Measurements from ENCODE around the gene TUSC2. TPM values are rescaled to one million over a fixed set of nuclear protein-coding genes. Genes with fewer than 3 reads are reported as not detected.
A peak's percentile ranks its signal among the peaks of the same experiment; 100 is the strongest.

Gene TUSC2
- total and polyA plus RNA-seq, 2 experiments from 2014 or later, result 30.0 to 45.6 TPM

- peaks cover 15% of the 10 kb centered on the region for H3K4me1 ChIP-seq (ENCODE audit: insufficient read depth)
- H2AFZ ChIP-seq, result no peak overlapping the region
- H3K9me2 ChIP-seq (replicated peaks; ENCODE audit: insufficient read depth), result no peaks in the 10 kb centered on the region
- DNase-seq (ENCODE audit: low spot score), result no peak
- peak overlapping the region; percentile 100 for H3K4me2 ChIP-seq
- no peaks in the 10 kb centered on the region for H3K9me3 ChIP-seq (ENCODE audit: low read depth)
- no peak for TF ChIP-seq EZH2phosphoT487 (IDR thresholded peaks at IDR 0.05; ENCODE audit: low read depth, severe bottlenecking, unreplicated experiment)
- TF ChIP-seq CTCF (IDR thresholded peaks at IDR 0.05; ENCODE audit: poor library complexity), result no peak
- no peak for TF ChIP-seq EZH2 (IDR thresholded peaks at IDR 0.05; ENCODE audit: borderline replicate concordance)
- WGBS (ENCODE audit: low lambda C conversion rate, missing lambda C conversion rate), result 96% methylated on average over 16 of the region's 16 CpGs
- no peak overlapping the region for H3K27ac ChIP-seq
- H3K27me3 ChIP-seq, result no peaks in the 10 kb centered on the region
- no peaks in the 10 kb centered on the region for H4K20me1 ChIP-seq (ENCODE audit: insufficient read depth, poor library complexity, severe bottlenecking)
- H3K36me3 ChIP-seq (replicated peaks; ENCODE audit: insufficient read depth, low read depth), result no peaks in the 10 kb centered on the region
- no peak overlapping the region for H3K4me3 ChIP-seq
- H3K79me2 ChIP-seq, result peaks cover 16% of the 10 kb centered on the region
These were observed 37.8 kb downstream of the TUSC2 start for GRCh38 chr3:50290161-50290641.

DNA sequence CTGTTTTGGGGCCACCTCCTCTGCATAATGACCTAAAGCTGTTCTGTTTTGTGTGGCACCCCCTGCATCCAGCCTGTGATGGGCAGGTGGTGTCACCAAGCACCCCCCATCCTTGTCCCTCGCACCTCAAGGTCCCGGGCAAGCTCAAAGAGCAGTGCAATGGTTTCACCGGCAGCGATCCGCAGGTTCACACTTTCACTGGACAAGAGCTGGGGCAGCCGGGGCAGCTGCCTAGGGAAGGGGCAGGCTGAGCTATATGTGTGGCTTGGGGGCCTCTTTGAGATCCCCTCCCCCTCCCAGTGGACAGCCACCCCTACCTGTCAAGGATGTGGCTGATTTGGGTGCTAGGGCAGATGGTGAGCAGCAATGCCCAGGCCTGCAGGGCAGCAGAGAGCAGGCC lies 38.9 kb downstream of the TUSC2 start:
- no peaks in the 10 kb centered on the region for H3K9me2 ChIP-seq (replicated peaks; ENCODE audit: insufficient read depth)
- no peak for DNase-seq (ENCODE audit: low spot score)
- H3K4me3 ChIP-seq, result no peak overlapping the region
- H3K4me1 ChIP-seq (ENCODE audit: insufficient read depth), result peaks cover 15% of the 10 kb centered on the region
- H3K36me3 ChIP-seq (replicated peaks; ENCODE audit: insufficient read depth, low read depth), result no peaks in the 10 kb centered on the region
- whole genome bisulfite sequencing (ENCODE audit: low lambda C conversion rate, missing lambda C conversion rate), result 97% methylated on average over 6 of the region's 6 CpGs
- H3K4me2 ChIP-seq, result no peak overlapping the region
- TF ChIP-seq EZH2phosphoT487 (IDR thresholded peaks at IDR 0.05; ENCODE audit: low read depth, severe bottlenecking, unreplicated experiment), result no peak
- no peak for TF ChIP-seq EZH2 (IDR thresholded peaks at IDR 0.05; ENCODE audit: borderline replicate concordance)
- TF ChIP-seq CTCF (IDR thresholded peaks at IDR 0.05; ENCODE audit: poor library complexity), result no peak
- H3K79me2 ChIP-seq, result peaks cover 16% of the 10 kb centered on the region
- H2AFZ ChIP-seq, result no peak overlapping the region
- no peak overlapping the region for H3K27ac ChIP-seq
- H3K27me3 ChIP-seq, result no peaks in the 10 kb centered on the region
- H4K20me1 ChIP-seq (ENCODE audit: insufficient read depth, poor library complexity, severe bottlenecking), result no peaks in the 10 kb centered on the region
- no peaks in the 10 kb centered on the region for H3K9me3 ChIP-seq (ENCODE audit: low read depth)

DNA sequence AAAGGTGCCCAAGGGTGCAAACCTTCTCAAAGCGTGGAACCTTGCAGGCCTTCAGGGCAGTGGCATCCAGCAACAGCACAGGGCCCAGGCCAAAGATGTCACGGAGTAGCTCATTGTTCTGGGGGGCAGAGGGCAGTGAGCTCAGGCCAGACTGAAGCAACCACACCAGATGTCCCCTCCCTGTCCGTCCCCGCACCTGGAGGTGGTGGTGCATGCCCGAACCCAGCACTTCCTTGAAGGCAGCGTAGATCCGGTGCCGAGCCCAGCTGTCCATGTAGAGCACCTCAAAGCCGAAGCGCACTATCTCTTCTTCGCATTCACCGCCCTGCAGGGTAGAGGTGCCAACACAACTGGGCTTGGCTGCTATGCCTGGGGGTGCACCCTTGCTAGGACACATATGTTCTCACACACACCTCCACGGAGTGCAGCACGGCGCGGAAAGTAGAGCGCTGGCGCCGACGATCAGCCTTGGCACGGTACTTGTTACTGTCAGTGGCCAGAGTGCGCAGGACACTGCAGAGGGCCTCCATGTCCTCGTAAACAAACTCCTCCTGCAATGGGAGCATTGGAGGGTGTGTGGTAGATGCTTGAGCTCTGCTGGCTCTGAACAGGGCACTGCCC lies 39.5 kb downstream of the TUSC2 start:
- peaks cover 16% of the 10 kb centered on the region for H3K79me2 ChIP-seq
- no peak for TF ChIP-seq CTCF (IDR thresholded peaks at IDR 0.05; ENCODE audit: poor library complexity)
- no peak for TF ChIP-seq EZH2 (IDR thresholded peaks at IDR 0.05; ENCODE audit: borderline replicate concordance)
- TF ChIP-seq EZH2phosphoT487 (IDR thresholded peaks at IDR 0.05; ENCODE audit: low read depth, severe bottlenecking, unreplicated experiment), result no peak
- H3K9me3 ChIP-seq (ENCODE audit: low read depth), result no peaks in the 10 kb centered on the region
- no peak overlapping the region for H3K27ac ChIP-seq
- H3K27me3 ChIP-seq, result no peaks in the 10 kb centered on the region
- H3K4me1 ChIP-seq (ENCODE audit: insufficient read depth), result peaks cover 15% of the 10 kb centered on the region
- no peaks in the 10 kb centered on the region for H4K20me1 ChIP-seq (ENCODE audit: insufficient read depth, poor library complexity, severe bottlenecking)
- no peak overlapping the region for H3K4me2 ChIP-seq
- no peaks in the 10 kb centered on the region for H3K36me3 ChIP-seq (replicated peaks; ENCODE audit: insufficient read depth, low read depth)
- H3K4me3 ChIP-seq, result no peak overlapping the region
- H2AFZ ChIP-seq, result no peak overlapping the region
- WGBS (ENCODE audit: low lambda C conversion rate, missing lambda C conversion rate), result 97% methylated on average over 23 of the region's 23 CpGs
- no peaks in the 10 kb centered on the region for H3K9me2 ChIP-seq (replicated peaks; ENCODE audit: insufficient read depth)
- DNase-seq (ENCODE audit: low spot score), result no peak

Measured in hepatocyte (in vitro differentiated cells).